Central memory CD8-positive, alpha-beta T cell (primary cell): Measurements from ENCODE around the gene DUOX1.

Experiments
- ATAC-seq: fragments of 150-1000 bp; cut with Tn5 transposase; replicated peaks from 2 replicates; pipeline ENCODE4 v1.10.0; 2022; ENCODE audit warnings: mild to moderate bottlenecking, moderate FRiP score, moderate number of reproducible peaks; ENCODE audit not compliant: poor library complexity, severe bottlenecking; ENCODE audit errors: extremely low read depth
- DNase-seq, 2 donors: peaks; one replicate each; pipeline ENCODE4 v3.0.0; 2021; ENCODE audit warnings: low spot score in 2 of 2
- H3K27ac Mint-ChIP-seq: one replicate; pipeline ENCODE4 v1.8.0; 2022; ENCODE audit warnings: low read depth, mild to moderate bottlenecking, moderate library complexity, mixed read lengths
- H3K27me3 Mint-ChIP-seq: one replicate; pipeline ENCODE4 v1.8.0; 2022; ENCODE audit warnings: mixed read lengths
- H3K36me3 Mint-ChIP-seq: one replicate; pipeline ENCODE4 v1.8.0; 2022; ENCODE audit warnings: mild to moderate bottlenecking, moderate library complexity, mixed read lengths; ENCODE audit not compliant: insufficient read depth
- H3K4me1 Mint-ChIP-seq: one replicate; pipeline ENCODE4 v1.8.0; 2022; ENCODE audit warnings: mixed read lengths
- H3K4me3 Mint-ChIP-seq: one replicate; pipeline ENCODE4 v1.8.0; 2022; ENCODE audit warnings: mild to moderate bottlenecking, moderate library complexity, mixed read lengths
- H3K9me3 Mint-ChIP-seq: one replicate; pipeline ENCODE4 v1.8.0; 2022; ENCODE audit warnings: mixed read lengths

The DUOX1 gene

GRCh38 chr15:45118131-45118588, 11.6 kb upstream of the DUOX1 start:
- Mint-ChIP-seq H3K36me3 (no peaks in the 10 kb centered on the region), H3K4me3 (peak overlapping the region; percentile 65), H3K4me1 (peaks cover 23% of the 10 kb centered on the region), H3K9me3 (no peaks in the 10 kb centered on the region), H3K27me3 (peaks cover 96% of the 10 kb centered on the region), H3K27ac (no peak overlapping the region)
- ATAC-seq (peak; percentile 98), DNase-seq (peak; percentile 69 to 74)

GRCh38 chr15:45118996-45119395, 10.8 kb upstream of the DUOX1 start:
- peaks cover 18% of the 10 kb centered on the region for H3K4me1 Mint-ChIP-seq
- H3K27me3 Mint-ChIP-seq = peaks cover 91% of the 10 kb centered on the region
- no peak for DNase-seq
- ATAC-seq = no peak
- H3K4me3 Mint-ChIP-seq = no peak overlapping the region
- no peaks in the 10 kb centered on the region for H3K9me3 Mint-ChIP-seq
- H3K36me3 Mint-ChIP-seq = no peaks in the 10 kb centered on the region
- H3K27ac Mint-ChIP-seq = no peak overlapping the region

GRCh38 chr15:45120081-45120972, 9.5 kb upstream of the DUOX1 start:
- ATAC-seq (no peak), DNase-seq (no peak)
- no peaks in the 10 kb centered on the region for H3K9me3 Mint-ChIP-seq
- peaks cover 86% of the 10 kb centered on the region for H3K27me3 Mint-ChIP-seq
- H3K27ac Mint-ChIP-seq = no peak overlapping the region
- no peaks in the 10 kb centered on the region for H3K36me3 Mint-ChIP-seq
- peaks cover 16% of the 10 kb centered on the region for H3K4me1 Mint-ChIP-seq
- H3K4me3 Mint-ChIP-seq = no peak overlapping the region

- Mint-ChIP-seq H3K9me3 (no peaks in the 10 kb centered on the region), H3K4me1 (peaks cover 16% of the 10 kb centered on the region), H3K36me3 (no peaks in the 10 kb centered on the region), H3K4me3 (no peak overlapping the region), H3K27ac (no peak overlapping the region), H3K27me3 (peaks cover 86% of the 10 kb centered on the region)
- DNase-seq (no peak), ATAC-seq (no peak)
Measured at GRCh38 chr15:45121020-45121419, 8.8 kb upstream of the DUOX1 start.

GRCh38 chr15:45121706-45122417, 7.9 kb upstream of the DUOX1 start:
- ATAC-seq (no peak), DNase-seq (no peak)
- H3K4me3 Mint-ChIP-seq = no peak overlapping the region
- peaks cover 12% of the 10 kb centered on the region for H3K4me1 Mint-ChIP-seq
- H3K9me3 Mint-ChIP-seq = no peaks in the 10 kb centered on the region
- peaks cover 85% of the 10 kb centered on the region for H3K27me3 Mint-ChIP-seq
- no peak overlapping the region for H3K27ac Mint-ChIP-seq
- no peaks in the 10 kb centered on the region for H3K36me3 Mint-ChIP-seq

- no peaks in the 10 kb centered on the region for H3K9me3 Mint-ChIP-seq
- H3K27me3 Mint-ChIP-seq = peaks cover 81% of the 10 kb centered on the region
- H3K4me3 Mint-ChIP-seq = no peak overlapping the region
- no peaks in the 10 kb centered on the region for H3K36me3 Mint-ChIP-seq
- H3K4me1 Mint-ChIP-seq = peaks cover 5% of the 10 kb centered on the region
- no peak for DNase-seq
- ATAC-seq = no peak
- H3K27ac Mint-ChIP-seq = no peak overlapping the region
Measured at GRCh38 chr15:45122719-45123118, 7.1 kb upstream of the DUOX1 start.

- DNase-seq = no peak
- Mint-ChIP-seq H3K4me3 (no peak overlapping the region), H3K36me3 (no peaks in the 10 kb centered on the region), H3K4me1 (no peaks in the 10 kb centered on the region), H3K27ac (no peak overlapping the region), H3K9me3 (no peaks in the 10 kb centered on the region), H3K27me3 (peaks cover 81% of the 10 kb centered on the region)
- ATAC-seq = no peak
Measured at GRCh38 chr15:45123397-45123796, 6.4 kb upstream of the DUOX1 start.

GRCh38 chr15:45126535-45127158, 3.1 kb upstream of the DUOX1 start:
- H3K27me3 Mint-ChIP-seq = peaks cover 74% of the 10 kb centered on the region
- no peak overlapping the region for H3K27ac Mint-ChIP-seq
- no peaks in the 10 kb centered on the region for H3K9me3 Mint-ChIP-seq
- no peak overlapping the region for H3K4me3 Mint-ChIP-seq
- peak; percentile 58 for ATAC-seq
- H3K4me1 Mint-ChIP-seq = no peaks in the 10 kb centered on the region
- peak in 1 of 2 donors; percentile 26 for DNase-seq
- no peaks in the 10 kb centered on the region for H3K36me3 Mint-ChIP-seq

GRCh38 chr15:45128971-45129639, 689 bp upstream of the DUOX1 start:
- Mint-ChIP-seq H3K9me3 (no peaks in the 10 kb centered on the region), H3K4me1 (peaks cover 1% of the 10 kb centered on the region), H3K36me3 (no peaks in the 10 kb centered on the region), H3K27me3 (peaks cover 83% of the 10 kb centered on the region), H3K27ac (no peak overlapping the region), H3K4me3 (no peak overlapping the region)
- DNase-seq = no peak
- ATAC-seq = no peak

GRCh38 chr15:45130291-45131000, 652 bp downstream of the DUOX1 start:
- peaks cover 84% of the 10 kb centered on the region for H3K27me3 Mint-ChIP-seq
- ATAC-seq (no peak), DNase-seq (no peak)
- peaks cover 10% of the 10 kb centered on the region for H3K4me1 Mint-ChIP-seq
- no peak overlapping the region for H3K4me3 Mint-ChIP-seq
- H3K27ac Mint-ChIP-seq = no peak overlapping the region
- peaks cover 2% of the 10 kb centered on the region for H3K36me3 Mint-ChIP-seq
- H3K9me3 Mint-ChIP-seq = no peaks in the 10 kb centered on the region

GRCh38 chr15:45131510-45131909, 1.7 kb downstream of the DUOX1 start:
- no peak overlapping the region for H3K4me3 Mint-ChIP-seq
- no peaks in the 10 kb centered on the region for H3K9me3 Mint-ChIP-seq
- no peak overlapping the region for H3K27ac Mint-ChIP-seq
- peaks cover 2% of the 10 kb centered on the region for H3K36me3 Mint-ChIP-seq
- no peak for ATAC-seq
- H3K4me1 Mint-ChIP-seq = peaks cover 15% of the 10 kb centered on the region
- no peak for DNase-seq
- peaks cover 79% of the 10 kb centered on the region for H3K27me3 Mint-ChIP-seq
